ENCODE measurements around the gene PDE1A. TPM values are rescaled to one million over a fixed set of nuclear protein-coding genes. Genes with fewer than 3 reads are reported as not detected.

PDE1A gene
- total RNA-seq, 1 donor from 2014 or later = 45.7 TPM

GRCh38 chr2:182113334-182113733 lies 313.5 kb downstream of the PDE1A start:
- ATAC-seq = no peak
- DNase-seq (ENCODE audit: low spot score) = no peak
- intact Hi-C loops (cut with DNase I) = no loop called here

- ATAC-seq (no peak), DNase-seq (ENCODE audit: low spot score) (no peak)
- intact Hi-C loops (cut with DNase I) = no loop called here
These were observed 316.5 kb downstream of the PDE1A start for GRCh38 chr2:182110347-182110746.

- ATAC-seq (peak; percentile 91), DNase-seq (ENCODE audit: low spot score) (no peak)
- intact Hi-C loops (cut with DNase I) = no loop called here
These were observed 323.3 kb downstream of the PDE1A start for GRCh38 chr2:182103526-182103925.

GRCh38 chr2:182101263-182101662 lies 325.6 kb downstream of the PDE1A start:
- intact Hi-C loops (cut with DNase I) = no loop called here
- DNase-seq (ENCODE audit: low spot score) (no peak), ATAC-seq (no peak)

- intact Hi-C loops (cut with DNase I) = no loop called here
- DNase-seq (ENCODE audit: low spot score) (no peak), ATAC-seq (no peak)
These were observed 328.2 kb downstream of the PDE1A start for GRCh38 chr2:182098648-182099047.

- DNase-seq (ENCODE audit: low spot score) (no peak), ATAC-seq (no peak)
- intact Hi-C loops (cut with DNase I) = no loop called here
These were observed 329.2 kb downstream of the PDE1A start for GRCh38 chr2:182097571-182098164.

- intact Hi-C loops (cut with DNase I) = no loop called here
- no peak for DNase-seq (ENCODE audit: low spot score)
- no peak for ATAC-seq
These were observed 336.4 kb downstream of the PDE1A start for GRCh38 chr2:182090486-182090885.

Data from sciatic nerve (tissue), 2 donors.